Activated T-cell treated with anti-CD3 and anti-CD28 coated beads for 24 hours (primary cell): ENCODE measurements around the gene SEMA3F.

Source experiments
- DNase-seq: peaks from one replicate; pipeline ENCODE4 v3.0.0-alpha.2; 2020; ENCODE audit warnings: low read depth

The SEMA3F gene

GRCh38 chr3:50154840-50155490, at the start of gene SEMA3F:
Gene SEMA3F (plus strand): TSS chr3:50155324. CDS start chr3:50159623, 4,299 bp downstream.
- DNase-seq, result peak; percentile 53

GRCh38 chr3:50111757-50112156, 43.4 kb upstream of the SEMA3F start:
- DNase-seq, result no peak

- DNase-seq, result no peak
Measured at GRCh38 chr3:50112462-50112861, 42.7 kb upstream of the SEMA3F start.

GRCh38 chr3:50117120-50117519, 38.0 kb upstream of the SEMA3F start:
- DNase-seq, result no peak

GRCh38 chr3:50118237-50118636, 36.9 kb upstream of the SEMA3F start:
- DNase-seq, result no peak

GRCh38 chr3:50119786-50120185, 35.3 kb upstream of the SEMA3F start:
- no peak for DNase-seq

GRCh38 chr3:50120364-50121071, 34.6 kb upstream of the SEMA3F start:
- no peak for DNase-seq

- DNase-seq, result peak; percentile 54
Measured at GRCh38 chr3:50121072-50122032, 33.8 kb upstream of the SEMA3F start.

- no peak for DNase-seq
Measured at GRCh38 chr3:50122071-50122470, 33.1 kb upstream of the SEMA3F start.

GRCh38 chr3:50122661-50123391, 32.3 kb upstream of the SEMA3F start:
- DNase-seq, result no peak

- no peak for DNase-seq
Measured at GRCh38 chr3:50123394-50124051, 31.6 kb upstream of the SEMA3F start.

GRCh38 chr3:50124052-50124799, 30.9 kb upstream of the SEMA3F start:
- DNase-seq, result no peak

- DNase-seq, result no peak
Measured at GRCh38 chr3:50124800-50125178, 30.3 kb upstream of the SEMA3F start.

- DNase-seq, result no peak
Measured at GRCh38 chr3:50125541-50126286, 29.4 kb upstream of the SEMA3F start.

GRCh38 chr3:50126287-50127211, 28.6 kb upstream of the SEMA3F start:
- no peak for DNase-seq

- DNase-seq, result no peak
Measured at GRCh38 chr3:50127251-50127691, 27.9 kb upstream of the SEMA3F start.

- DNase-seq, result no peak
Measured at GRCh38 chr3:50128001-50128400, 27.1 kb upstream of the SEMA3F start.

- no peak for DNase-seq
Measured at GRCh38 chr3:50130436-50130835, 24.7 kb upstream of the SEMA3F start.
